Gastroesophageal sphincter (tissue), 4 donors: ENCODE results near the gene RHOG. TPM values are rescaled to one million over a fixed set of nuclear protein-coding genes. Genes with fewer than 3 reads are reported as not detected.

Source experiments
- ATAC-seq: fragments of 150-250 bp; one replicate; pipeline ENCODE4 v1.9.1; 2016; ENCODE audit warnings: mild to moderate bottlenecking, moderate library complexity
- H3K27ac ChIP-seq, 4 donors: fragments of 200-600 bp; sonication (generic) in 3 of 4; 1 replicate in 3 of 4; 2 replicates in 1 of 4; pipeline ENCODE4 v1.5.1; 2016 to 2019
- H3K27me3 ChIP-seq: fragments of 200-600 bp; sonication (generic); one replicate; pipeline ENCODE4 v1.5.1; 2019
- H3K36me3 ChIP-seq, 2 donors: fragments of 200-600 bp; sonication (generic); one replicate each; pipeline ENCODE4 v1.5.1; 2019; ENCODE audit warnings: control low read depth in 1 of 2
- H3K4me1 ChIP-seq, 3 donors: fragments of 200-600 bp; sonication (generic); 1 replicate in 2 of 3; 2 replicates in 1 of 3; pipeline ENCODE4 v1.5.1; 2016 to 2019; ENCODE audit warnings: control low read depth in 2 of 3
- H3K4me3 ChIP-seq, 2 donors: fragments of 200-600 bp; sonication (generic); one replicate each; pipeline ENCODE4 v1.5.1; 2019; ENCODE audit warnings: mild to moderate bottlenecking in 1 of 2, moderate library complexity in 1 of 2
- H3K9me3 ChIP-seq, 3 donors: fragments of 200-600 bp; sonication (generic); one replicate each; pipeline ENCODE4 v1.5.1; 2017 to 2019; ENCODE audit warnings: control low read depth in 2 of 3
- CTCF ChIP-seq, 4 experiments: fragments of 200-600 bp in 2 of 4; fragments of 450-650 bp in 2 of 4; sonication (generic) in 1 of 4; IDR thresholded peaks; one replicate each; pipeline ENCODE4 v1.5.1; 2017 to 2019; ENCODE audit warnings: antibody characterized with exemption in 4 of 4, mild to moderate bottlenecking in 2 of 4, moderate library complexity in 2 of 4
- EP300 ChIP-seq: sonication (generic); formaldehyde crosslinking; IDR thresholded peaks from one replicate; pipeline ENCODE4 v1.6.1; 2017; ENCODE audit warnings: antibody characterized with exemption, mild to moderate bottlenecking
- POLR2A ChIP-seq, 2 donors: fragments of 450-650 bp; IDR thresholded peaks; one replicate each; pipeline ENCODE4 v1.6.1; 2017; ENCODE audit warnings: antibody characterized with exemption in 2 of 2, mild to moderate bottlenecking in 2 of 2, moderate library complexity in 1 of 2
- POLR2AphosphoS5 ChIP-seq: sonication (generic); formaldehyde crosslinking; IDR thresholded peaks from one replicate; pipeline ENCODE4 v1.6.1; 2017; ENCODE audit warnings: antibody characterized with exemption
- WGBS, 2 donors: methylation state at CpG; one replicate each; pipeline ENCODE4 v1.1.5; 2018; ENCODE audit warnings: low coverage in 1 of 2; 5-methylcytosine and 5-hydroxymethylcytosine counted together
- total RNA-seq, 4 donors: library from RNA; depleted of rRNA; stranded (reverse); fragments of >200 nt; gene quantifications; one replicate each; pipeline ENCODE4 v1.1.0, GENCODE V29; 2016

Gene RHOG
- total RNA-seq, 4 donors from 2014 or later = 31.9 to 67.4 (median 52.2) TPM

DNA sequence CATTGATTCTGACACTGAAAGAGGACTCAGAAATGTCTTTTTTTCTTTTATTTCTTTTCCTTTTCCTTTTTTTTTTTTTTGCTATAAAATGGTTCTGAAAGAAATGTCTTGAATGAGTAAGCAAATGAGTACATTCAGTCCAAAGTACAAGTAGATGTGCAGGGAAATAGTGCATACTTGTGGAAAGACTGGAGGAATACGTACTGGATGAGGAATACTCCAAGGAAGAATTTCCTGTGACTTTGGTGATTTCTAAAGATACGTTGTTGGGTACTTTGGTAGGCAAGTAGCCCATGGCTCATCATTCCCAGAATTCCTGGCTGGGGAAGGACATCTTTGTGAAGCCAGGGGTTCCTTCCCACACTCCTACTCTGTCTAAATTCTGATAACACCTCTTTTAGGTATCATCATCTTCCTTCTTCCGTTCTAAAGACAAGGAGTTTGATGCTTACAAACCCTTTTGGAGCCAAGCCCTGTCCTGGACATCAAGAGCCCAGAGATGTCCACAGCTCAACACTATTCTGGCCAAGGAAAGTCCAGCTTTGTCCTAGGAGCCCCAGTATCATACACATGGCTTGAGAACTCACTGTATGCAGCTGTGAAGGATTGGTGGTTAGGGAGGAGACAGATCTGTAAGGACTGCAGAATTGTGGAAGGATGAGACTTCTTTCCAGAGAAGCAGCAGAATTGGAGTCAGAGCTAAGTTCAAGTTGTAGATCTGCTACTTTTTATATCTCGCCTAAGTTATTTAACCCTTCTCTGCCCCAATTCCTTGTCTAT is 38.6 kb downstream of the RHOG start:
- no peaks in the 10 kb centered on the region for H3K9me3 ChIP-seq
- TF ChIP-seq POLR2AphosphoS5 (no peak), POLR2A (IDR thresholded peaks at IDR 0.05) (no peak), CTCF (IDR thresholded peaks at IDR 0.05) (no peak), EP300 (no peak)
- no peak overlapping the region for H3K27ac ChIP-seq
- peaks cover 0 to 12% (median 5%) of the 10 kb centered on the region in 3 donors for H3K4me1 ChIP-seq
- no peaks in the 10 kb centered on the region for H3K27me3 ChIP-seq
- WGBS, 2 donors = 55 to 64% methylated on average over 2 to 3 of the region's 4 CpGs
- ATAC-seq = no peak
- H3K36me3 ChIP-seq = no peaks in the 10 kb centered on the region
- no peak overlapping the region for H3K4me3 ChIP-seq

GRCh38 chr11:3799873-3800272 is 40.9 kb downstream of the RHOG start:
- 65 to 81% methylated on average over 2 to 4 of the region's 5 CpGs for WGBS, 2 donors
- H3K27me3 ChIP-seq = no peaks in the 10 kb centered on the region
- no peak overlapping the region for H3K4me3 ChIP-seq
- TF ChIP-seq EP300 (no peak), CTCF (IDR thresholded peaks at IDR 0.05) (no peak), POLR2AphosphoS5 (no peak), POLR2A (IDR thresholded peaks at IDR 0.05) (no peak)
- no peak overlapping the region for H3K27ac ChIP-seq
- ATAC-seq = no peak
- peaks cover 0 to 30% (median 15%) of the 10 kb centered on the region in 3 donors for H3K4me1 ChIP-seq
- no peaks in the 10 kb centered on the region for H3K36me3 ChIP-seq
- no peaks in the 10 kb centered on the region for H3K9me3 ChIP-seq

DNA sequence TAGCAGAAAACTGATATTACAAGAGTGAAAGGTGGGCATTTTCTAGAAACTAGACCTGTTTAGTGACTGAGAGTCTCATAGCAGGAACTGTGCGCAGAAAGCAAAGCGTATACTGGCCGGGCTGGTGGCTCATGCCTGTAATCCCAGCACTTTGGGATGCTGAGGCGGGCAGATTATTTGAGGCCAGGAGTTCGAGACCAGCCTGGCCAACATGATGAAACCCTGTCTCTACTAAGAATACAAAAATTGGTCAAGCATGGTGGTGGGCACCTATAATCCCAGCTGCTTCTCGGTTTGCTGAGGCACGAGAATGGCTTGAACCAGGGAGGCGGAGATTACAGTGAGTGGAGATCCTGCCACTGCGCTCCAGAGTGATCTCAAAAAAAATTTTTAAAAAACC is 41.6 kb downstream of the RHOG start:
- ATAC-seq = no peak
- WGBS, 2 donors = 92 to 94% methylated on average over 5 to 9 of the region's 9 CpGs
- H3K27ac ChIP-seq = no peak overlapping the region
- TF ChIP-seq CTCF (IDR thresholded peaks at IDR 0.05) (no peak), POLR2A (IDR thresholded peaks at IDR 0.05) (no peak), EP300 (no peak), POLR2AphosphoS5 (no peak)
- H3K27me3 ChIP-seq = no peaks in the 10 kb centered on the region
- no peaks in the 10 kb centered on the region for H3K9me3 ChIP-seq
- H3K36me3 ChIP-seq = peaks cover 0 to 6% of the 10 kb centered on the region in 2 donors
- peaks cover 0 to 37% (median 22%) of the 10 kb centered on the region in 3 donors for H3K4me1 ChIP-seq
- H3K4me3 ChIP-seq = no peak overlapping the region

DNA sequence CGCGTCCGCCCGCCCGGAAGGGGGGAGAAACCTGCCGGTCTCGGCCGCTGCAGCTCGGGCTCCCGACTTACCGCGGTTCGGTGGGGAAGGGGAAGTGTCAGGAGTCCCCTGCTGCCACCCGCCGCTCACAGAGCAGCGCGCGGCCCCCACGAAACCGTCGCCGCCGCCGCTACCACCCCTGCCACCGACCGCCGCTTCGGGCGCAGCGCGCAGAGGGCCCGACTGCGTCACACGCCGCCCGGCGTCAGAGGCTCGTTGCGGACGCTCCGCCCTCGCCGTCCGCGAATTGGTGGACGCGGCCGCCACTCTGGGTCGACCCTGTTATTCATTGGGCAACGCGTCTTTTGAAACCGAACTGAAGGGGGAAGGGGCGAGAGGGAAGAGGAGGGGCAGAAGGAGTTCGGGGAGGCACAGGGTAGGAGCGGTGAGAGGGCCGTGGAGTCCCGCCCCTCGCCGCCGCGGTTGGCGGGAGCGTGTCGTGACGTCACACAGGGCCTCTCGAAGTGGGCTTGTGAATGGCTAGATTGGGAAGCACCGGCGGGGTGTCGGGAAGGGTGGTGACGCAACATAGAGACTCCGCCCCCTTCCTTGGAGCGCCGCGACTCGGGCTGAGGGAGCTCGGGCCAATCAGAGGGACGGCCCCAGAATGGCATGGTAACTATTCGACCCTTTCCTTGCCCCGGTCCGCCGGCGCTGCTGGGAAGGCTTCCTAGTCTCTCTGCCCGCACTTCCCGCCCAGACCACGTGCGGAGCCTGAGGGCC is 43.2 kb downstream of the RHOG start, which contains the start of gene NUP98:
Gene NUP98, minus strand, starts transcription at position 226 of the 762 bp plus-strand sequence. CDS start 15,437 bp downstream, outside the sequence.
- no peaks in the 10 kb centered on the region for H3K27me3 ChIP-seq

More for the DNA sequence above, 43.2 kb downstream of the RHOG start, which contains the start of gene NUP98:
- peak; percentile 94 for ATAC-seq
- 0% methylated on average over 14 to 19 of the region's 86 CpGs for WGBS, 2 donors
- peaks cover 0 to 44% (median 22%) of the 10 kb centered on the region in 3 donors for H3K4me1 ChIP-seq
- H3K4me3 ChIP-seq = peak within 1 kb of the TSS; percentile 92 to 97
- peak within 1 kb of the TSS; percentile 96 to 99 (median 96) for H3K27ac ChIP-seq
- H3K36me3 ChIP-seq = peaks cover 0 to 22% of the 10 kb centered on the region in 2 donors
- no peaks in the 10 kb centered on the region for H3K9me3 ChIP-seq
- TF ChIP-seq POLR2AphosphoS5 (peak; percentile 99), CTCF (IDR thresholded peaks at IDR 0.05) (peak in 2 of 4 experiments; percentile 19 to 35), POLR2A (IDR thresholded peaks at IDR 0.05) (peak; percentile 99), EP300 (no peak)
